GM18499 (cell line): ENCODE data around the gene HMG20A.

Source experiments
- ATAC-seq: cut with Tn5 transposase; IDR thresholded peaks from one replicate; pipeline ENCODE4 v1.9.1; 2021; ENCODE audit warnings: moderate number of reproducible peaks; ENCODE audit not compliant: insufficient read depth, unreplicated experiment

Gene HMG20A

GRCh38 chr15:77425104-77425503 is 4.4 kb downstream of the HMG20A start:
- ATAC-seq, result no peak

GRCh38 chr15:77426377-77426776 is 5.7 kb downstream of the HMG20A start:
- no peak for ATAC-seq

DNA sequence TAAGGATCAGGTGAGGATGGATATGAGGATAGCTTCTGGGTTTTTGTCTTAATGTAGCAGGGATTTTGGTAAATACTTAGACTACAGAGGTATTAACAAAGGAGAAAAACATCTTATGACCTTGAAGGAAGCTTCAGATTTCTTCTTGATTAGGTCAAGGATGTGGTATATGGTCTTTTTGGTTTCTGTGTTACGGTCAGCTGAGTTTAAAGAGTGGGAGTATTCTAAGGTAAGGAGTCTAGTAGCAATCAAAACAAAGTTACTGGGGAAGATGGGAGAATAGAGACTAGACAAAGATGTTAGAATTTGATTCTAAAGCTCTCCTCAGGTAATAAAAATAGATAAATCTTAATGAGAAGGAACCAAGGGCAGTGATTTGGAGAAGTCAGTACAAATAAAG is 6.2 kb downstream of the HMG20A start:
- no peak for ATAC-seq

DNA sequence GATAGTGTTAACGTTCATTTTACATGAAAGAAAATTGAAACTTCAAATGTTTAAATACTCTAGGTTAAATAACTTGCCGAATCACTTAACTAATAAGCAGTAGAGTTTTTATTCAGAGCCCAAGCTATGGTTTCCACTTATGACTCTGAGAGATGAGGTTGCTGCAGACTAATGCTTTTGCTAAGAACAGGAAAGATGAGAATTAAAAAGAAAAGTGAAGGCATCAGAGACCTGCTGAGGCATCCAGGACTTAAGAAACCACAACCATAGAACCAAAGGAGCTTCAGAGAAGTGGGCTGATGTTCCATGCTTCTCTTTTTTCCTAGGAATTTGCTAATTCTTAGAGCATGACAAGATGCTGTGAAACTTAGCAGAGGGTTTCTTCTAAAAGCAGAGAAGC is 9.5 kb downstream of the HMG20A start:
- ATAC-seq, result no peak

GRCh38 chr15:77430652-77431051 is 10.0 kb downstream of the HMG20A start:
- ATAC-seq, result no peak

- ATAC-seq, result no peak
Measured at GRCh38 chr15:77436822-77437221, 16.1 kb downstream of the HMG20A start.

GRCh38 chr15:77437264-77437663 is 16.6 kb downstream of the HMG20A start:
- ATAC-seq, result no peak

DNA sequence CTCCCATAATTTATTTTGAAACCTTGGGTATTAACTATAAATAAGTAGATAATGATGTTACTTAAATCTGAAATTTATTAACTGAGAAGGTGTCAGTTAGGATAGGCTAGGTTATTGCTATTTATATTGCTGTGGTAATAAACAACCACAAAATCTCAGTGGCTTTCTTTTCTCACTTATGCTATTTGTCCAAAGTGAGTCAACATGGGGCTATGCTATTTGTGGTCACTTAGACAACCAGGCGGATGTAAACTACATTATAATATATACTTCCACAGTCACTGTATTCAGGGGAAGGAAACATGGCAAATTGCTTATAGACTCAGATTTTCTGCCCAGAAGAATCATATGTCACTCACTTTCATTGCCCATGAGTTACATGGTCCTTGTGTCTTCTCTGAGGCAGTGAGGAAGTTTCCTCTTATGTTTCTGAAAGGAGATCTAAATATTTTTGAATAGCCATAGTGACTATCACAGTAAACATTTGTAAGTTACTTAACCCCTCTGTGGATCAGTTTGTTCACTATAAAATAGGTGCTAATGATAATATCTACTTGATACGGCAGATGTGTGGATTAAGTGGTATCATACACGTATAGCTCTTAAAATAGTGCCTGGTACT is 19.8 kb downstream of the HMG20A start:
- peak; percentile 67 for ATAC-seq

GRCh38 chr15:77446840-77447390 is 26.2 kb downstream of the HMG20A start:
- no peak for ATAC-seq

DNA sequence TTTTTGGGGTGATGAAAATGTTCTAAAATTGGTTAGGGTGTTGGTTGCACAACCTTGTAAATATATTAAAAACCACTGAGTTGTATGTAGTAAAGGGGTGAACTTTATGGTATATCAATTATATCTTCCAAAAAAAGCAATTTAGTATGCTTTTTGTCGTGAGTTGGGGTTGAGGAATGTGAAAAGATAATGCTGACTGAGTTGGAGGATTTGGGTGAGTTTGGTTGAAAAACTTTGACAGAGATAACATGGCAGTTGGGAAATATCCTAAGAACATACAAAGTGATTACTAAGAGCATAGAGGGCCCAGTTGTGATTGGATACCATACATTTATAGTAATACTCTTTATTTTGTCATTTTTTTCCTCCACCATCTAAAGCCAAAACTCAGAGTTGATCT is 33.6 kb downstream of the HMG20A start:
- no peak for ATAC-seq

DNA sequence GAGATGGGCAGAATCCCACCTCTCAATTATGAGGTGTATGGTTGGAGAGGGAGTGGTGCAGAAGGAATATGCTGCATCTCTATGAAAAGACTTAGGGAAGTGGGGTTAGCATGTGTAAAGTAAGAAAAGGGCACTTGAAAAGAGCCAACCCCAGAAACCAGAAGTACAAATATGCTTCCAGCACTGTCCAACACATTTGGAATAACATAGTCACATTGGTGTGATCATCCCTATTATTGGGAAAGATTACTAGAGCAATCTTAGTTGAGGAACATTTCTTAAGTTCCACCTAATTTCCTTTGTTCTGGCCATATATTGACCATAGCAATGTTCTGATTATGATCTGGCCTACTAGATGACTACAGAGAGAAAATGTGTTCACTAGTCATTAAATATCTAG is 34.3 kb downstream of the HMG20A start:
- ATAC-seq, result no peak

DNA sequence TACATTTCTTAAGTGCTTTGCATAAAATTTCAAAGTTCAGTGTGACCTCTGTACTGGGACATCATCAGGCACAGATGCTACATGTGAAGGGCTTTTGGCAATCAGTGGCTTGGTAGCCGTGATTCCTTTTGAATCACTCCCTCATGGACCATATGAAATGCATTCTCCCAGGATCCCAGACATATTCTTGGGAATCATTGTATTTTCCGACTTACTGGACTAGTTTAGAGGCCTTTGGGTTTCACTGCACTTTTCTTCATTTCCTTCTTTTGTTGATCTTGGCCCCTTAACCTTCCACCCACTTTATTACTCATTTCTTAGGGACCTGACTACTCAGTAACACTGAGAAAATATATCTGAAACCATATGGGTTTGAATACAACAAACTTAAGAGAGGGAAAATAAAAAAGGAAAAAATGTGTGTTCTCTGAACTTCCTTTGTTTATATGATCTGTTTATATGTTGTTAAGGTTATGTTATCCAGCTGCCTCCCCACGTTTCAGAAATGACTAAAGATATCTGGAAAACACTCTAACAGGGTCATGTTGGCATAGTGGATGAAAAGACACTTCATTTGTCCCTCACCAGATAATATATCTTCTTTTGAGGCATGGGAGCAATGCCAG is 35.1 kb downstream of the HMG20A start:
- no peak for ATAC-seq

- ATAC-seq, result no peak
Measured at GRCh38 chr15:77456746-77457145, 36.1 kb downstream of the HMG20A start.

DNA sequence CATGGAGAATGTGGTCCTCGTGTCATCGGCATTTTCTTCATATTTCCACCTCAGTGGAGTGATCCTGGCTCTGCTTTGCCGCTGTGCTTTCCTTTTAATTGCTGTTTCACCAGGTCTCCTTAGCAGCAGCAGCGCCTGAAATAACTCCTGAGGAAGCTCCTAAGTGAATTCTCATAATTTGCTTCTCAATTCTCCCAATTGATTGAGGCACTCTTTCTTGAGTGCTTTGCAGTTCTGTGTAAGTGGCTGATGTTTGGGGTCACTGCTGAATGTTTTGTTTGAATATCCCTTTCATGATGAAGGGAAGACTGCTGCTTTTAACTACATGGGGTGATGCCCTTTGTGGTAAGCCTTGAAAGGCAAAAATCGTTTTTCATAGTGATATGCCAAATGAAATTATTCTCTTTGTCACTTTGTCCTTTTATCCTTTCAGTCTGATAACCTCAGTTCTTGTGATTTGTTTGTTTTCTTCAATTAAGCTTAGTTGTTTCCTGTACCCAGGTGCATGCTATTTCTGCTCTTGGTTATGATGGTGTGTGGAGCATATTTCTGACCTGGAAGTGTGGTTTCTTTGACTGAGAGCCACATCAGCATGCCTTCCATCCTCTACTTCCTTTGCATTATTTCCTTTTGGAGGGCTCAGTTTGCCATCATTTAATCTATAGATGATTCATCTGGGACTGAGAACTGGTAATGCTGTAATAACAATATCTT is 36.7 kb downstream of the HMG20A start:
- ATAC-seq, result no peak

DNA sequence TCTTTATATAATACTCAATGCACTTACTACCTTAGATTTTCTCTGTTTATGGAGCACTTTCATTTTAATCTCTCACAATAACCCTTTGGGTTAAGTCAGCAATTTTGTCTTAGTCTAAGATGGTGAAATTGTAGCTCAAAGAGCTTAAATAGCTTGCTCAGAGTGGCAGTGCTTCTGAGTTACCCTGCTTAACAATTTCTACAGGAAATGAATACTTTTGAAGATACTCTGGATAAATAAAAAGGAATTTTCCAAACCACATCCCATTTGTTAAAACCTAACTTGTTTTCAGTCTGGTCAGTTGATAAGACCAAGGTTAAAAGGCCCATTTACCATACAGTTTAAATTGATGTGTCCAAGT is 37.2 kb downstream of the HMG20A start:
- ATAC-seq, result no peak

DNA sequence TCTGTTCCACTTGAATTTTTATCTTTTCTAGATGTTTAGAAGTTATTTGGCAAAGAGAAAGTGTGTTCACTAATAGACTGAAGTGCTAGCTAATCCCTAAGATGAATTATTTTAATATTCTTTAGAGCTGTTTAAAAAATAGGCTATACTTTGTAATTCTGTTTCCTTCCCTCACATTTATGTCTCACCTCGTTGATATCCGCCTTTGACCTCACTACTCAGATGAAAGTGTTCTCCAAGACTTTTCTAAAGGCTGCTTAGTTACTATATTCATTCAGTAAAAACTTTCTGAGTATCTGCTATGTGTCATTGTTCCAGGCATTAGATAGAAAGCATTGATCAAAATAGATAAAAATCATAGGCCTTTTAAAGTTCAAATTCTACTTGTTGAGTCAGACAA is 38.3 kb downstream of the HMG20A start:
- ATAC-seq, result no peak

DNA sequence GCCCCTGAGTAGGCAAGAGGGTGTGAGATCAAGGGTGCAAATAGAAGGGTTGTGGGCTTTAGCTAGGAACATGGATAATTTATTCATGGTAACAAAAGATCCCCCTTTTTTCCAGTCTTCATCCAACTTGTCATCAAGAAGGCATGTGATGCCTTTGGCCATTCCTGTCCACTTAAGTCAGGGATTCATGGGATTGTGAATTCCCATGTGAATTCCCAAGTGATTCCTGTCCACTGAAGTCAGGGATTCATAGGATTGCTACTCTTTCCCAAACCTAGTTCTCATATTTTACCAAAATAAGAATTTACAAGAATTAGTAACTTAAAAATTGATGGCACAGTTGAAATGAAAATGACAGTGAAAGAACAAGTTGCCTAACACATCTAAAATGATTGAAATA is 40.8 kb downstream of the HMG20A start:
- no peak for ATAC-seq

- ATAC-seq, result no peak
Measured at GRCh38 chr15:77464129-77464865, 43.6 kb downstream of the HMG20A start.

GRCh38 chr15:77466521-77466920 is 45.8 kb downstream of the HMG20A start:
- no peak for ATAC-seq

DNA sequence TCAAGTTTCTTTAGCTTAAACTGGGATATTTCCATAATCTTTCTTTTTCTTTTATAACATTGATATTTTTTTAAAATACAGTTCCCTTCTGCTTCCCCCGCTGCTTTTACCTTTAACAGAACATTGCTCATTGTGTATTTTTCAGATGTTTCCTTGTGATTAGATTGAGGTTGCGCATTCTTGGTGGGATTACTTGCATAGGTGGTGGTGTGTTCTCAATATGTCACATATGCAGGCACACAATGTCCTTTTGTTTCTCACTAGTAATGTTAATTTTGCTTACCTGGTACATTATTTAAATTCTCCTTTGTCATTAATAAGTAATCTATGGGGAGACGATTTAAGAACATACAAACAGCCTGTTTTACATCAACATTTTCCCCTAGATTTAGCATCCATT is 48.2 kb downstream of the HMG20A start:
- ATAC-seq, result no peak

DNA sequence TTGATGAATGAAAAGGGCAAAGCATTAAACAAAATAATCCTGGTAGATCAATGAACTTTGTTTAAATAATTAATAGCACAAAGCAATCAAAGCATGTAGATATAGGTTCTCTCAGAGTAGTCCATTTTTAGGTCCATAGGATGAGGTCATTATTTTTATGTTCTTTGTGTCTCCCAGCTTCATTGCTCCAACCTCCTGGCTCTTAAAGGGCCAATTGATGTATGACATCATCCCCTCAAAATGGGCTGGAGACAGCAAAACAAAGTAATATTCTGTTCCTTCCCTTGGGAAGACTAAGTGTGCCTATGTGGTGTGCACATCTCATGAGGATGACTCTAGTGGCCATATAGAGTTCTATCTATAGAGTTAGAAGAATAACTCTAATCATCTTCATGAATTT is 49.5 kb downstream of the HMG20A start:
- no peak for ATAC-seq
